ENCODE results near the gene ASRGL1. TPM values are rescaled to one million over a fixed set of nuclear protein-coding genes. Genes with fewer than 3 reads are reported as not detected.
"Not testable (repeated sequence)": the region's sequence is repeated elsewhere in the genome, so short reads cannot be mapped to it uniquely, and the experiment has no call there.

The ASRGL1 gene
- total RNA-seq, 1 donor from 2014 or later, result 4.6 TPM

DNA sequence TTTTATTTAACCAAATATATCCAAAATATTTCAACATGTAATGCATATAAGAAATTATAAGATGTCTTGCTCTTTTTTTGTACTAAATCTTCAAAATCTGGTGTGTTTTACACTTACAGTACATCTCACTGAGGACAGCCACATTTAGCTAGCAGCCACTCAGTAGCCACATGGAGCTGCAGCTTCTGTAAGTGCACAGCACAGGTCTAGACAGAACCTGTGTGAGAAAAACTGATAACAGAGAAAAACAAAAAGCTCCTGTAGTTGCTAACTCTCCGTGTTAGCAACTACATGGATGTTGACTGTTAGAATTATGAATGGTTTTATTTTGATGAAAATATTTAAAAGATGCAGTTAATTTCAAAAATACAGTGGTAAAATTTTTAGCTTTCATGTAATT lies 22.2 kb downstream of the ASRGL1 start:
- TF ChIP-seq, protein P1, sequence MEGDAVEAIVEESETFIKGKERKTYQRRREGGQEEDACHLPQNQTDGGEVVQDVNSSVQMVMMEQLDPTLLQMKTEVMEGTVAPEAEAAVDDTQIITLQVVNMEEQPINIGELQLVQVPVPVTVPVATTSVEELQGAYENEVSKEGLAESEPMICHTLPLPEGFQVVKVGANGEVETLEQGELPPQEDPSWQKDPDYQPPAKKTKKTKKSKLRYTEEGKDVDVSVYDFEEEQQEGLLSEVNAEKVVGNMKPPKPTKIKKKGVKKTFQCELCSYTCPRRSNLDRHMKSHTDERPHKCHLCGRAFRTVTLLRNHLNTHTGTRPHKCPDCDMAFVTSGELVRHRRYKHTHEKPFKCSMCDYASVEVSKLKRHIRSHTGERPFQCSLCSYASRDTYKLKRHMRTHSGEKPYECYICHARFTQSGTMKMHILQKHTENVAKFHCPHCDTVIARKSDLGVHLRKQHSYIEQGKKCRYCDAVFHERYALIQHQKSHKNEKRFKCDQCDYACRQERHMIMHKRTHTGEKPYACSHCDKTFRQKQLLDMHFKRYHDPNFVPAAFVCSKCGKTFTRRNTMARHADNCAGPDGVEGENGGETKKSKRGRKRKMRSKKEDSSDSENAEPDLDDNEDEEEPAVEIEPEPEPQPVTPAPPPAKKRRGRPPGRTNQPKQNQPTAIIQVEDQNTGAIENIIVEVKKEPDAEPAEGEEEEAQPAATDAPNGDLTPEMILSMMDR (IDR thresholded peaks at IDR 0.05; ENCODE audit: borderline replicate concordance), result no peak
- no peak for DNase-seq
- no peaks in the 10 kb centered on the region for H3K27me3 ChIP-seq (ENCODE audit: low read depth)
- no peaks in the 10 kb centered on the region for H3K36me3 ChIP-seq
- H3K4me3 ChIP-seq, result no peak overlapping the region
- intact Hi-C loops (cut with micrococcal nuclease), result no loop called here
- no peaks in the 10 kb centered on the region for H3K4me1 ChIP-seq
- no peaks in the 10 kb centered on the region for H3K9me3 ChIP-seq (replicated peaks)
- H3K27ac ChIP-seq (replicated peaks), result no peak overlapping the region

DNA sequence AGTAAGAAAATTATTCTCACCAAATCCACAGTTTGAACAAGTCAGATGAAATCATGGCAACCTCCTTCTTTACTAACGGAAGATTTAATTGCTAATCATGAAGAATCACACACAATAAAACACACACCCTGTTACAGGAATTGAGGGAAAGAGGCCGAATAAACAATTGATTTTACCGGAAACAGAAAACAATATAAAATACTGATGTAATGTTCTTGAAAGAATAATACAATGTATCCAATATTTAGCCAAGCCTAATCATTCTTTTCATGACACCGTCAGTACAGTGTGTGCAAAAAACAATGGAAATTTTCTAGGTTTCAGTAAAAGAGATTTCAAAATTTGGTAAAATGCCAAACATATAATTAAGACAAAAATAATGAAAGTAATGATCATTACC lies 23.4 kb downstream of the ASRGL1 start:
- DNase-seq, result no peak
- H3K27ac ChIP-seq (replicated peaks), result peak overlapping the region; percentile 45
- intact Hi-C loops (cut with micrococcal nuclease), result no loop called here

DNA sequence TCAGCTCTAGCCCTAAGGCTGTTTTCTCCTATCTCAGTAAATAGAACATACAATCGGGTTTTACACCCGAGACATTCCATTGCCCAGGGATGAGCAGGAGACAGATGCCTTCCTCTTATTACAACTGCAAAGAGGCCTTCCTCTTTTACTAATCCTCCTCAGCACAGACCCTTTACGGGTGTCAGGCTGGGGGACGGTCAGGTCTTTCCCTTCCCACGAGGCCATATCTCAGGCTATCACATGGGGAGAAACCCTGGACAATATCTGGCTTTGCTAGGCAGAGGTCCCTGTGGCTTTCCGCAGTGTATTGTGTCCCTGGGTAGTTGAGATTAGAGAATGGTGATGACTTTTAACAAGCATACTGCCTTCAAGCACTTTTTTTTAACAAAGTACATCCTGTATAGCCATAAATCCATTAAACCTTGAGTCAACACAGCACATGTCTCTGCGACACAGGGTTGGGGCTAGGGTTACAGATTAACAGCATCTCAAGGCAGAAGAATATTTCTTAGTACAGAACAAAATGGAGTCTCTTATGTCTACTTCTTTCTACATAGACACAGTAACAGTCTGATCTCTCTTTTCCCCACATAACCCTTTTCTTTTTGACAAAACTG lies 31.7 kb downstream of the ASRGL1 start:
- H3K9me3 ChIP-seq (replicated peaks); H3K27ac ChIP-seq (replicated peaks); DNase-seq; H3K27me3 ChIP-seq (ENCODE audit: low read depth); H3K36me3 ChIP-seq; H3K4me1 ChIP-seq; intact Hi-C loops (cut with micrococcal nuclease); H3K4me3 ChIP-seq: not testable (repeated sequence)

More for the DNA sequence above, 23.4 kb downstream of the ASRGL1 start:
- H3K9me3 ChIP-seq (replicated peaks), result no peaks in the 10 kb centered on the region
- TF ChIP-seq, protein P1 (IDR thresholded peaks at IDR 0.05; ENCODE audit: borderline replicate concordance), result no peak
- H3K4me3 ChIP-seq, result no peak overlapping the region
- no peaks in the 10 kb centered on the region for H3K36me3 ChIP-seq
- H3K27me3 ChIP-seq (ENCODE audit: low read depth), result no peaks in the 10 kb centered on the region
- H3K4me1 ChIP-seq, result no peaks in the 10 kb centered on the region

DNA sequence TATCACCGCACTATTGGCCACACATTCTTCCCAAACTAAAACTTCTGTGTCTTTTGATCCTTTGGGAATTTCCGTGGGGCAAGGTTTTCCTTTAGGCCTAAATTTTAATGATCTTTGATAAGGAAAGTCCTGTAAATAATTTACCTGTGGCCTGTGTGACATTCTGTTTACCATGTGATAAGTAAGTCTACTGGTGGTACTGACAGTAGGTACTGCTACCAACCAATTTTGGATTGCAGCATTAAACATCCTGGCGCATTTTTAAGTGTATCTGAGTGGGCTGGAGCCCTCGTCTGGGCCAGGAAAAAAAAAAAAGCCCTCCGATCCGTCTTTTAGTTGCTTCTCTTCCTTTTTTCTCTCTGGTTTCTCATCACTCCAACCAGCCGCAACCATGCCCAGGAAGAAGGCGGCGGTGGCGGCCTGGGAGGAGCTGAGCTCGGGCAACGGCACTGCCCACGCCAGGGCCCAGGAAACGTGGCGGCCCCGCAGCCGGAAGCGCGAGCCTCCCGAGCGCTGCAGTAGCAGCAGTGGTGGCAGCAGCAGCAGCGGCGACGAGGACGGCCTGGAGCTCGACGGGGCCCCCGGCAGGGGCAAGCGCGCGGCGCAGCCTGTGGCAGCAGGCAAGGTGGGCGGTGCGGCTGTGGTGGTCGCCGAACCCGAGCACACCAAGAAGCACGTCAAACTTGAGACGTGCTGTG lies 33.6 kb downstream of the ASRGL1 start:
- intact Hi-C loops (cut with micrococcal nuclease), result no loop called here
- Histone ChIP-seq H3K4me1 (no peaks in the 10 kb centered on the region), H3K4me3 (no peak overlapping the region), H3K36me3 (no peaks in the 10 kb centered on the region), H3K9me3 (replicated peaks) (no peaks in the 10 kb centered on the region), H3K27me3 (ENCODE audit: low read depth) (no peaks in the 10 kb centered on the region), H3K27ac (replicated peaks) (no peak overlapping the region)
- TF ChIP-seq, protein P1 (IDR thresholded peaks at IDR 0.05; ENCODE audit: borderline replicate concordance), result no peak
- DNase-seq, result no peak

DNA sequence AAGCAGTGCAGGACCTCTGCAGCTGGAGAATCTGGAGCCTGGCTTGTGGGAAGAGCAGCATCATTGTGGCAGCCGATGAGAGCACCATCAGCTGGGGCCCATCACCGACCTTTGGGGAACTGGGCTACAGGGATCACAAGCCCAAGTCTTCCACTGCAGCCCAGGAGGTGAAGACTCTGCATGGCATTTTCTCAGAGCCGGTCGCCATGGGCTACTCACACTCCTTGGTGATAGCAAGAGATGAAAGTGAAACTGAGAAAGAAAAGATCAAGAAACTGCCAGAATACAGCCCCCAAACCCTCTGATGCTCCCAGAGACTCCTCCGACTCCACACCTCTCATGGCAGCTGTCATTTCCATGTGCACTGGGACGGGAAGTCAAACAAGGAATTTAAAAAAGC lies 35.6 kb downstream of the ASRGL1 start:
- no peaks in the 10 kb centered on the region for H3K4me1 ChIP-seq
- no peak for DNase-seq
- H3K4me3 ChIP-seq, result no peak overlapping the region
- no peaks in the 10 kb centered on the region for H3K9me3 ChIP-seq (replicated peaks)
- no peak overlapping the region for H3K27ac ChIP-seq (replicated peaks)
- no peaks in the 10 kb centered on the region for H3K27me3 ChIP-seq (ENCODE audit: low read depth)
- TF ChIP-seq, protein P1 (IDR thresholded peaks at IDR 0.05; ENCODE audit: borderline replicate concordance), result no peak
- H3K36me3 ChIP-seq, result no peaks in the 10 kb centered on the region
- intact Hi-C loops (cut with micrococcal nuclease), result no loop called here

DNA sequence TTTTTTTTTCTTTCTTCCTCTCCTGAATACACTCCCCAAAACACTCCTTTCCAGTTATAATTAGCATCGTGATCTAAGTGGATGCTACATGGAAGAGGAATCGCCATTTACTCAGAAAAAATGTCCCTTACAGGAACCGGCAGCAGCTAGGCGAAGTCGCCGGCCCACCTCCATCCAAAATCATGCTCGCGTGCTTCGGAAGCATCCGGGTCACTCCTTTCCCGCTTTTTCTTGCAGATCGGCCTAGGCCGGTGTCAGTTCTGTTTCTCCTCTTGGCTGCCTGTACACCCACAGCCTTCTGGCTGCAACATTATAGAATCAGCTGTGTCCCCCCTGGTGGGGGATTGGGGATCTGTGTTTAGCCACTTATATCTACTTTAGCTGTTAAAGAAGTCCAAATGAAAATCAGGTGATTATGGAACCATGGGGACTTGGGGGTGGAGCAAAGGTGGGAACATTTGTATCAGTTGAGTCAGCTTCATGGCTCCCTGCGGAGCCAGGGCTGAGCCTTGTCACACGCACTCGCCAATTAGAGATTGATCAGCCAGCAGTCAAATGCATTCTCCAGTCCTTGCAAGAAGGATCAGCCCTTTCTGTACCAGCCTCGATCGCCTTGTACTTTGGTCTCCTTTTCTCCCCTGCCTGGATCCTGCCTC lies 36.3 kb downstream of the ASRGL1 start:
- no peak for DNase-seq
- Histone ChIP-seq H3K9me3 (replicated peaks) (no peaks in the 10 kb centered on the region), H3K27me3 (ENCODE audit: low read depth) (no peaks in the 10 kb centered on the region), H3K36me3 (no peaks in the 10 kb centered on the region), H3K4me1 (peaks cover 4% of the 10 kb centered on the region), H3K27ac (replicated peaks) (no peak overlapping the region), H3K4me3 (no peak overlapping the region)
- TF ChIP-seq, protein P1 (IDR thresholded peaks at IDR 0.05; ENCODE audit: borderline replicate concordance), result no peak
- intact Hi-C loops (cut with micrococcal nuclease), result no loop called here

Measured in left ventricle myocardium inferior (tissue), 1 donor.